GM12865 (cell line): ENCODE results near the gene HOXB1.

ENCODE experiments used
- DNase-seq: peaks from one replicate; pipeline ENCODE4 v3.0.0; 2010; ENCODE audit warnings: low read depth
- H3K4me3 ChIP-seq: 2 replicates; pipeline ENCODE4 v1.5.1; 2011; ENCODE audit warnings: mild to moderate bottlenecking, low read depth, low read length, control low read depth
- TF ChIP-seq, protein P1 (sequence below): IDR thresholded peaks from 2 replicates; pipeline ENCODE4 v1.5.1; 2011; ENCODE audit warnings: low read length, control low read depth, low read depth, inconsistent platforms; ENCODE audit not compliant: insufficient read depth; ENCODE audit errors: missing control alignments

Gene HOXB1

DNA sequence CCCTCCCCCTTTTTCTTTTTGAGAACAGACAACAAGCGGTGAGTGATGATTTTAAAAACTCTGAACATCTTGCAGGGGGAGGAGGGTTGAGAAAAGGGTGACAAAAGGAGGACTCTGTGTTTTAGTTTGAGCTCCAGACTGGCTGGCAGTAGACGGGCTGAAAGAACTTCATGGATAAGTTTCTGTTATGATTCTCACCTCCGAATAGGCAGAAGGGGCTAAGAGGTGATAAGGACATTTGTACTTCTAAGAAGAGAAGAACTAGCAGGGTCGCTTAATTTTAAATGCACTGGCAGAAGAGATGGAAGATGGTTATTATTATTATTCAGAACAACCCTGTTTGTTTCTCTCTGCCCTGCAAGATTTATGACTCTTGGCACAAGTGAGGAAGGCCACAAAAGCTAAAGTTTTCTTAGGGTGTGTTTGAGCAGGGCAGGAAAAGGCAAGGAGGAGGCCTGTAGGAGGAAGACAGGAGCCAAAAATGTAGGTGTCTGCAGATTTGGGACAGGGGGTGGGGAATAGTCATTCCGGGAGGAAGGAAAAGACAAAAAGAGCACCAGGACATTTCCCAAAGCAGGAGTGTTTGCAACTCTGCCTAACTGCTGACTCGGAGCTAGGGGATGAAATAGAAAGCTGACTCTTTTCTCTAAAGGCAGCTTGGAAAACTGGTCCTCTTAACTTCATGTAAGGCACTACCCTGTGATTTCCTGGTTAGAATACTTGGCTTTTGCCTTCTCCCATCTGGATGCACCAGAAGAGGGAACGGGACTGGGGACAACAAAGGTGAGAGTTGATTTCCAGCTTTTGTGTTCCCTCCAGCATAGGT is 26.0 kb upstream of the HOXB1 start:
- no peak overlapping the region for H3K4me3 ChIP-seq
- DNase-seq, result no peak
- TF ChIP-seq, protein P1, sequence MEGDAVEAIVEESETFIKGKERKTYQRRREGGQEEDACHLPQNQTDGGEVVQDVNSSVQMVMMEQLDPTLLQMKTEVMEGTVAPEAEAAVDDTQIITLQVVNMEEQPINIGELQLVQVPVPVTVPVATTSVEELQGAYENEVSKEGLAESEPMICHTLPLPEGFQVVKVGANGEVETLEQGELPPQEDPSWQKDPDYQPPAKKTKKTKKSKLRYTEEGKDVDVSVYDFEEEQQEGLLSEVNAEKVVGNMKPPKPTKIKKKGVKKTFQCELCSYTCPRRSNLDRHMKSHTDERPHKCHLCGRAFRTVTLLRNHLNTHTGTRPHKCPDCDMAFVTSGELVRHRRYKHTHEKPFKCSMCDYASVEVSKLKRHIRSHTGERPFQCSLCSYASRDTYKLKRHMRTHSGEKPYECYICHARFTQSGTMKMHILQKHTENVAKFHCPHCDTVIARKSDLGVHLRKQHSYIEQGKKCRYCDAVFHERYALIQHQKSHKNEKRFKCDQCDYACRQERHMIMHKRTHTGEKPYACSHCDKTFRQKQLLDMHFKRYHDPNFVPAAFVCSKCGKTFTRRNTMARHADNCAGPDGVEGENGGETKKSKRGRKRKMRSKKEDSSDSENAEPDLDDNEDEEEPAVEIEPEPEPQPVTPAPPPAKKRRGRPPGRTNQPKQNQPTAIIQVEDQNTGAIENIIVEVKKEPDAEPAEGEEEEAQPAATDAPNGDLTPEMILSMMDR, result no peak

- no peak overlapping the region for H3K4me3 ChIP-seq
- no peak for DNase-seq
- TF ChIP-seq, protein P1, result no peak
Observed at GRCh38 chr17:48556229-48556575, 25.4 kb upstream of the HOXB1 start.

DNA sequence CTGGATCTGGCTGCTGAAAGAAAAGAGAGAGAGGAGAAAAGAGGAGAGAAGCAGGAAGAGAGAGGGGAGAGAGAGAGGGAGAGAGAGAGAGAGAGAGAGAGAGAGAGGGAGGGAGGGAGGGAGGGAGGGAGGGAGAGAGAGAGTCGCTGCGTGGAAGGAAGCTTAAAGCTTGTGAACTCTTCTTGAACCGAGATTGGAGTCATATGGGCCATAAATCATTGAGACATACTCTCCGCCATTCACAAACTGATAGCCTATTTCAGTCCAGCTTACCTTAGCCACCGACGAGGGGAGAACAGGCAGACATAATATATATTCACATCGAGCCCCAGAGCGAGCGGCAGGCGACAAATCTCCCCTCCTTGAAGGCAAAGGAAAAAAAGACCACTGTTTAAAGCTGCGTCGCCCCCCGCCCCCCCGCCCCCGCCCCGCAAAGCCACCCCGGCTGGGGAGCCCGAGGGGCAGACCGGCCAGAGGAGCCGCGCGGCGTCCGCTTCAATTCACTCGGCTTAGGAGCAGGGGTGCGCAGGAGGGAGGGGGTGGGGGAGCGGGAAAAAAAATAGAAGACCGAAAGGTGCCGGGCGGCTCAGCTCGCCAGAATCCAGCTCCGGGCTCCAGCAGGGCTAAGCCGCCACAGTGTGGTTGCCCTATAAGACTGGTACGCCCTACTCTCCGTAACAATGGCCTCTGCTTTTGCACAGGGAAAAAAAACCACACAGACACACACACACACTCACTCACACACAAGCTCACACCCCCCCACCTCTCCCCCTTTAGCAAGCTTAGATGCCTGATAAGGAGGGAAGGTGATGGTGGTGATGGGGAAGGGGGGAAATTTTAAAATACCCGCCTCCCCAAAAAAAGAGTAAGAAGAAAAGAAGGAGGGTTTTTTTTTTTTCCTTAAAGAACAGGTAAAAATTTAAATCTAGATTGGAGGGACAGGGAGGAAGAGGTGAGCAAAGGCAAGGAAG is 24.7 kb upstream of the HOXB1 start:
- H3K4me3 ChIP-seq, result no peak overlapping the region
- TF ChIP-seq, protein P1, result no peak
- peak; percentile 14 for DNase-seq

- no peak overlapping the region for H3K4me3 ChIP-seq
Observed at GRCh38 chr17:48554412-48555257, 23.8 kb upstream of the HOXB1 start.

DNA sequence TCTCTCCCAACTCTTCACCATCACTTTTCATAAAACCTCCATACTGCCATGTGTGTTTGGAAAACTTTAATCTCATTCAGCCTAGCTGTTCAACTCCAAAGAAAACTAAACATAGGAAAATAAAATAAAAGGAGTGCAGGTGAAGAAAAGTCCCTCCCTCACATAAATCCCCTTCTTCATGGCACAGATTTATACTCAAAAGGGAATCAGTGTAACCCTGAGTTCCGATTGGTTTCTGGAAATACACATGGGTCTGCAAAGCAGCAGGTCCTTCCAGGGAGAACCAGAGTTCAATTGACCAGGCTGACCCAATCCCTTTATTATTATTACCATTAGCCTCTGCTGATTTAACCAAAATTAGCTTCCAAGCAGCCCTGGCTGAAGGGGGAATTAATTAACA is 23.0 kb upstream of the HOXB1 start:
- no peak for DNase-seq
- TF ChIP-seq, protein P1, result no peak
- no peak overlapping the region for H3K4me3 ChIP-seq

More at GRCh38 chr17:48554412-48555257, 23.8 kb upstream of the HOXB1 start:
- no peak for DNase-seq
- TF ChIP-seq, protein P1, result no peak

GRCh38 chr17:48553190-48553547 is 22.4 kb upstream of the HOXB1 start:
- TF ChIP-seq, protein P1, result no peak
- no peak overlapping the region for H3K4me3 ChIP-seq
- DNase-seq, result no peak
